Small intestine (tissue), 7 donors: ENCODE results near the gene POLR2L. TPM values are rescaled to one million over a fixed set of nuclear protein-coding genes. Genes with fewer than 3 reads are reported as not detected.

Experiments
- DNase-seq, 2 donors: peaks; one replicate each; pipeline versions ENCODE4 v3.0.0 to v3.0.0-alpha.2; 2013
- FAIRE-seq: peaks from 2 replicates; lab custom pipeline; 2012; peaks lifted over from hg19 to GRCh38; lab: Jason Lieb, UNC
- H3K27ac ChIP-seq, 3 donors: one replicate each; pipeline ENCODE4 v1.5.1; 2013; ENCODE audit warnings: low read length in 2 of 3, mild to moderate bottlenecking in 2 of 3, control low read depth in 1 of 3, inconsistent platforms in 1 of 3, low read depth in 1 of 3, moderate library complexity in 1 of 3
- H3K27me3 ChIP-seq, 3 donors: one replicate each; pipeline ENCODE4 v1.6.1; 2013; ENCODE audit warnings: low read length in 3 of 3, inconsistent platforms in 1 of 3; ENCODE audit not compliant: control insufficient read depth in 3 of 3, insufficient read depth in 3 of 3
- H3K36me3 ChIP-seq, 3 donors: one replicate each; pipeline ENCODE4 v1.6.1; 2013; ENCODE audit warnings: low read length in 3 of 3, inconsistent platforms in 1 of 3, low read depth in 1 of 3, mild to moderate bottlenecking in 1 of 3, moderate library complexity in 1 of 3; ENCODE audit not compliant: control insufficient read depth in 3 of 3, insufficient read depth in 2 of 3
- H3K4me1 ChIP-seq, 3 donors: one replicate each; pipeline ENCODE4 v1.6.1; 2013; ENCODE audit warnings: low read length in 2 of 3, inconsistent platforms in 1 of 3, low read depth in 1 of 3, mild to moderate bottlenecking in 1 of 3, moderate library complexity in 1 of 3; ENCODE audit not compliant: control insufficient read depth in 3 of 3, insufficient read depth in 2 of 3
- H3K4me3 ChIP-seq, 3 donors: one replicate each; pipeline ENCODE4 v1.5.1; 2013; ENCODE audit warnings: low read length in 3 of 3, control low read depth in 1 of 3, inconsistent platforms in 1 of 3, low read depth in 1 of 3, mild to moderate bottlenecking in 1 of 3, moderate library complexity in 1 of 3
- H3K9me3 ChIP-seq, 2 donors: one replicate each; pipeline ENCODE4 v1.6.1; 2013; ENCODE audit warnings: low read depth in 1 of 2, low read length in 1 of 2; ENCODE audit not compliant: control insufficient read depth in 2 of 2, insufficient read depth in 1 of 2
- WGBS, 3 donors: extraction: QIAGEN DNeasy Blood & Tissue Kit; methylation state at CpG; one replicate each; pipeline ENCODE4 v1.1.7; 2013; 5-methylcytosine and 5-hydroxymethylcytosine counted together
- polyA plus RNA-seq, 4 donors: library from polyadenylated mRNA; stranded (reverse) in 3 of 4; unstranded in 1 of 4; fragments of 200-250 nt in 3 of 4; fragments of 120-200 nt in 1 of 4; gene quantifications; one replicate each; pipeline versions ENCODE4 v1.2.1 to v1.2.3, GENCODE V29; 2013
- donor health status: healthy with polysubstance abuse.
- donor health status: control.
- donor health status: control.
- donor health status: Bipolar disorder and iron deficiency.
- donor health status: healthy.

Gene POLR2L
- polyA plus RNA-seq, 4 donors, result 82.9 to 140 (median 132) TPM

- FAIRE-seq (no peak), DNase-seq (no peak)
- WGBS, 3 donors, result 61 to 77% (median 74%) methylated on average over 12 of the region's 12 CpGs
Observed at GRCh38 chr11:873706-874105, 31.4 kb upstream of the POLR2L start.

GRCh38 chr11:872799-873198 lies 30.5 kb upstream of the POLR2L start:
- no peaks in the 10 kb centered on the region for H3K4me1 ChIP-seq
- no peak overlapping the region for H3K4me3 ChIP-seq
- DNase-seq, result no peak
- H3K27me3 ChIP-seq, result no peaks in the 10 kb centered on the region
- FAIRE-seq, result no peak
- H3K27ac ChIP-seq, result no peak overlapping the region
- no peaks in the 10 kb centered on the region for H3K9me3 ChIP-seq
- peaks cover 0 to 70% (median 0%) of the 10 kb centered on the region in 3 donors for H3K36me3 ChIP-seq
- WGBS, 3 donors, result 84 to 89% (median 85%) methylated on average over 9 of the region's 9 CpGs

More at GRCh38 chr11:873706-874105, 31.4 kb upstream of the POLR2L start:
- Histone ChIP-seq H3K9me3 (no peaks in the 10 kb centered on the region), H3K27me3 (no peaks in the 10 kb centered on the region), H3K4me1 (no peaks in the 10 kb centered on the region), H3K4me3 (no peak overlapping the region), H3K36me3 (peaks cover 0 to 64% (median 0%) of the 10 kb centered on the region in 3 donors), H3K27ac (no peak overlapping the region)

- no peak for FAIRE-seq
- no peak for DNase-seq
- WGBS, 3 donors, result 72 to 77% (median 76%) methylated on average over 9 of the region's 9 CpGs
- peaks cover 0 to 67% (median 0%) of the 10 kb centered on the region in 3 donors for H3K36me3 ChIP-seq
- H3K27ac ChIP-seq, result no peak overlapping the region
- H3K9me3 ChIP-seq, result no peaks in the 10 kb centered on the region
- no peak overlapping the region for H3K4me3 ChIP-seq
- H3K4me1 ChIP-seq, result no peaks in the 10 kb centered on the region
- H3K27me3 ChIP-seq, result no peaks in the 10 kb centered on the region
Observed at GRCh38 chr11:871472-871871, 29.1 kb upstream of the POLR2L start.

- 90 to 95% (median 93%) methylated on average over 7 to 8 of the region's 8 CpGs for WGBS, 3 donors
- H3K4me1 ChIP-seq, result no peaks in the 10 kb centered on the region
- H3K9me3 ChIP-seq, result no peaks in the 10 kb centered on the region
- DNase-seq, result no peak
- peaks cover 0 to 67% (median 0%) of the 10 kb centered on the region in 3 donors for H3K36me3 ChIP-seq
- no peak overlapping the region for H3K27ac ChIP-seq
- no peak for FAIRE-seq
- H3K4me3 ChIP-seq, result no peak overlapping the region
- no peaks in the 10 kb centered on the region for H3K27me3 ChIP-seq
Observed at GRCh38 chr11:870418-870817, 28.1 kb upstream of the POLR2L start.

- 73 to 76% (median 74%) methylated on average over 8 of the region's 8 CpGs for WGBS, 3 donors
- no peaks in the 10 kb centered on the region for H3K27me3 ChIP-seq
- no peak overlapping the region for H3K27ac ChIP-seq
- no peak overlapping the region for H3K4me3 ChIP-seq
- H3K9me3 ChIP-seq, result no peaks in the 10 kb centered on the region
- DNase-seq, result no peak
- no peak for FAIRE-seq
- no peaks in the 10 kb centered on the region for H3K4me1 ChIP-seq
- peaks cover 0 to 67% (median 0%) of the 10 kb centered on the region in 3 donors for H3K36me3 ChIP-seq
Observed at GRCh38 chr11:870127-870413, 27.7 kb upstream of the POLR2L start.

GRCh38 chr11:869399-870126 lies 27.2 kb upstream of the POLR2L start:
- Histone ChIP-seq H3K27ac (no peak overlapping the region), H3K27me3 (no peaks in the 10 kb centered on the region), H3K4me3 (no peak overlapping the region), H3K4me1 (no peaks in the 10 kb centered on the region), H3K9me3 (no peaks in the 10 kb centered on the region), H3K36me3 (peaks cover 0 to 66% (median 0%) of the 10 kb centered on the region in 3 donors)
- WGBS, 3 donors, result 90 to 95% (median 90%) methylated on average over 24 to 25 of the region's 25 CpGs
- FAIRE-seq, result no peak
- DNase-seq, result no peak

GRCh38 chr11:868802-869201 lies 26.5 kb upstream of the POLR2L start:
- no peak for FAIRE-seq

GRCh38 chr11:868394-868793 lies 26.1 kb upstream of the POLR2L start:
- FAIRE-seq (no peak), DNase-seq (no peak)
- peaks cover 0 to 69% (median 0%) of the 10 kb centered on the region in 3 donors for H3K36me3 ChIP-seq
- no peaks in the 10 kb centered on the region for H3K9me3 ChIP-seq
- no peaks in the 10 kb centered on the region for H3K27me3 ChIP-seq
- H3K4me3 ChIP-seq, result no peak overlapping the region
- no peak overlapping the region for H3K27ac ChIP-seq
- peaks cover 0 to 8% (median 0%) of the 10 kb centered on the region in 3 donors for H3K4me1 ChIP-seq
- 87 to 96% (median 91%) methylated on average over 16 to 17 of the region's 17 CpGs for WGBS, 3 donors

More at GRCh38 chr11:868802-869201, 26.5 kb upstream of the POLR2L start:
- Histone ChIP-seq H3K9me3 (no peaks in the 10 kb centered on the region), H3K4me3 (no peak overlapping the region), H3K4me1 (peaks cover 0 to 3% (median 0%) of the 10 kb centered on the region in 3 donors), H3K27me3 (no peaks in the 10 kb centered on the region), H3K36me3 (peaks cover 0 to 66% (median 0%) of the 10 kb centered on the region in 3 donors), H3K27ac (no peak overlapping the region)
- WGBS, 3 donors, result 89 to 92% (median 91%) methylated on average over 12 of the region's 12 CpGs
- no peak for DNase-seq
